Stomach (tissue), 4 donors: ENCODE results near the gene DST.

ENCODE experiments used
- EP300 ChIP-seq: sonication (generic); formaldehyde crosslinking; IDR thresholded peaks from one replicate; pipeline ENCODE4 v1.6.1; 2017; ENCODE audit warnings: antibody characterized with exemption
- POLR2A ChIP-seq, 4 donors: fragments of 450-650 bp; IDR thresholded peaks; one replicate each; pipeline ENCODE4 v1.6.1; 2016; ENCODE audit warnings: antibody characterized with exemption in 4 of 4, control low read depth in 2 of 4, mild to moderate bottlenecking in 1 of 4, moderate library complexity in 1 of 4
- POLR2AphosphoS5 ChIP-seq, 3 donors: sonication (generic); formaldehyde crosslinking; IDR thresholded peaks; one replicate each; pipeline ENCODE4 v1.6.1; 2016; ENCODE audit warnings: antibody characterized with exemption in 3 of 3
- TF ChIP-seq, protein P1 (sequence below), 7 experiments: fragments of 450-650 bp in 4 of 7; fragments of 200-600 bp in 3 of 7; sonication (generic) in 3 of 7; IDR thresholded peaks; one replicate each; pipeline ENCODE4 v1.5.1; 2016 to 2019; ENCODE audit warnings: antibody characterized with exemption in 7 of 7, control low read depth in 2 of 7, mild to moderate bottlenecking in 1 of 7

DNA sequence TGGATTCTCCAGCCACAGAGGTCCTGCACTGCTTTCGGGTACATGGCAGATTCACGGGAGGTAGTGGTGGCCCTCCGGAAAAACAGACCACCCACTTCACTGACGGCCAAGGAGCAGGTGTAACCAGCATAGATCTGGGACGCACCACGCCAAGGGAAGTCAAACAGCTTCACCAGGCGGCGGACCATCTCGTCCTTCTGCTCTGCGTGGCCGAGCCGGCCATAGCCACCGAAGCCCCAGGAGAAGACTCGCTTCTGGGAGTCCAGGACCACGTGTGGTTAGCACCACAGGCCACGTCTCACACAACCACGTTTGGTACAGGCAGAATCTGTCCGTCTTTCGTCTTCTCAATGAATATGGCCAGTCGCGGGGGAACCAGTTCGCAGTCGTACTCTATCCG lies 210.5 kb downstream of the DST start:
- no peak for TF ChIP-seq POLR2A (IDR thresholded peaks at IDR 0.05)
- TF ChIP-seq, protein P1, sequence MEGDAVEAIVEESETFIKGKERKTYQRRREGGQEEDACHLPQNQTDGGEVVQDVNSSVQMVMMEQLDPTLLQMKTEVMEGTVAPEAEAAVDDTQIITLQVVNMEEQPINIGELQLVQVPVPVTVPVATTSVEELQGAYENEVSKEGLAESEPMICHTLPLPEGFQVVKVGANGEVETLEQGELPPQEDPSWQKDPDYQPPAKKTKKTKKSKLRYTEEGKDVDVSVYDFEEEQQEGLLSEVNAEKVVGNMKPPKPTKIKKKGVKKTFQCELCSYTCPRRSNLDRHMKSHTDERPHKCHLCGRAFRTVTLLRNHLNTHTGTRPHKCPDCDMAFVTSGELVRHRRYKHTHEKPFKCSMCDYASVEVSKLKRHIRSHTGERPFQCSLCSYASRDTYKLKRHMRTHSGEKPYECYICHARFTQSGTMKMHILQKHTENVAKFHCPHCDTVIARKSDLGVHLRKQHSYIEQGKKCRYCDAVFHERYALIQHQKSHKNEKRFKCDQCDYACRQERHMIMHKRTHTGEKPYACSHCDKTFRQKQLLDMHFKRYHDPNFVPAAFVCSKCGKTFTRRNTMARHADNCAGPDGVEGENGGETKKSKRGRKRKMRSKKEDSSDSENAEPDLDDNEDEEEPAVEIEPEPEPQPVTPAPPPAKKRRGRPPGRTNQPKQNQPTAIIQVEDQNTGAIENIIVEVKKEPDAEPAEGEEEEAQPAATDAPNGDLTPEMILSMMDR (IDR thresholded peaks at IDR 0.05): no peak
- no peak for TF ChIP-seq EP300
- no peak for TF ChIP-seq POLR2AphosphoS5 (IDR thresholded peaks at IDR 0.05)
